Colonic mucosa (tissue), 4 donors: Measurements from ENCODE around the gene ERF. TPM values are rescaled to one million over a fixed set of nuclear protein-coding genes. Genes with fewer than 3 reads are reported as not detected.

Source experiments
- DNase-seq: peaks from one replicate; pipeline ENCODE4 v3.0.0-alpha.2; 2020
- H3K27ac ChIP-seq: fragments of 200-600 bp; one replicate; pipeline ENCODE4 v1.8.0; 2021
- H3K27me3 ChIP-seq: fragments of 200-600 bp; one replicate; pipeline ENCODE4 v1.8.0; 2021
- H3K36me3 ChIP-seq: fragments of 200-600 bp; one replicate; pipeline ENCODE4 v1.8.0; 2021
- H3K4me1 ChIP-seq: fragments of 200-600 bp; one replicate; pipeline ENCODE4 v1.8.0; 2021; ENCODE audit warnings: mild to moderate bottlenecking
- H3K4me3 ChIP-seq: fragments of 200-600 bp; one replicate; pipeline ENCODE4 v1.8.0; 2021
- H3K9ac ChIP-seq, 2 donors: one replicate each; pipeline ENCODE4 v1.7.0; 2013; ENCODE audit warnings: control low read depth in 2 of 2, low read depth in 2 of 2, low read length in 2 of 2
- H3K9me3 ChIP-seq: fragments of 200-600 bp; one replicate; pipeline ENCODE4 v1.8.0; 2021
- CTCF ChIP-seq: fragments of 200-600 bp; IDR thresholded peaks from one replicate; pipeline ENCODE4 v1.8.0; 2022; ENCODE audit warnings: antibody characterized with exemption, mild to moderate bottlenecking
- intact Hi-C: fragments of 100-400 bp; cut with DNase I; formaldehyde crosslinking; loops from one replicate; pipeline ENCODE4 v1.14.1; 2022
- total RNA-seq, 2 donors: library from RNA; stranded (reverse); fragmentation: NEBNext Ultra II Directional in 1 of 2; extraction: Animal tissue kit (Norgen Biotek cat#: 25700) in 1 of 2; gene quantifications; one replicate each; pipeline ENCODE4 v1.2.1, GENCODE V29; 2021
- donor health status: healthy.
- donor health status: DM: no; HTN: no; CAD: no.
- donor health status: DM: no; HTN: no; CAD: no.

The ERF gene
- total RNA-seq, 2 donors from 2014 or later: 46.7 to 57.3 TPM

DNA sequence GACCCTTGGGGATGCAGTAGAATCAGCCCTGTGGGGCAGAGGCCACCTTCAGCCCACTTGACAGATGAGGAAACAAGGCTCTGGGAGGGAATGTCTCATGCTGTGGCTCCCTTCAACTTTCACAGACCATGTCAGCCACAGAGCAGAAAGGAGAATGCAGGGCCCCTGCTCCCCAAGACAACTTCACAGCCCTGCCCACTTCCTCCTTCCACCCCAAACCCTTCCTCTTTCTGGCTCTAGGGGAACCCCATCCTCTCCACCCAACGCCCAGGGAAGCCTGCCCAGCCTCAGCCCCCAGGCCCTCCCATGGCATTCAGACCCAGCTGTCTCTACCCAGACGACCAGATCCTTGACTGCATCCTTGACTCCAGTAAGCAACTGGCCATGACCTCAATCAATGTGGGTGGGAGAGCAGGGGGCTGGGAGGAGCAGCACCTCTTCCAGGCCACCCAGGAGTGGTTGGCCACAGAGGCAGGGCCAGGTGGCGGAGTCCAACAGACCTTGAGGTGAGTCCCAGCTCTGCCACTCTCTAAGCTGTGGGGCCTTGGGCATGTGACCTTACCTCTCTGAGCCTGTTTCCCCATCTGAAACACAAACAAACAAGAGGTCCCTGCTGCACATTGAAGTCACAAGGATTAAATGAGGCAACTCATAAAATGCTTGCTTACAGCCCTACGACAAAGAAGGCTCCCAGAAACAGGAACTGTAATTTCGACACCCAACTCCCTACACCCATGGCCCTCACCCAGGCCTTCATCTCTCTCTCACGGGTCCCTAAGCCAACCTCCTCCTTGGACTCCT lies 53.2 kb downstream of the ERF start:
- H3K36me3 ChIP-seq: peaks cover 10% of the 10 kb centered on the region
- no peak overlapping the region for H3K4me3 ChIP-seq
- intact Hi-C loops: no loop called here
- DNase-seq: no peak
- peak overlapping the region; percentile 74 for H3K27ac ChIP-seq
- no peaks in the 10 kb centered on the region for H3K27me3 ChIP-seq
- H3K4me1 ChIP-seq: peaks cover 4% of the 10 kb centered on the region
- TF ChIP-seq CTCF: no peak
- peak overlapping the region in 1 of 2 donors; percentile 28 for H3K9ac ChIP-seq
- no peaks in the 10 kb centered on the region for H3K9me3 ChIP-seq

GRCh38 chr19:42200116-42200715 lies 54.7 kb downstream of the ERF start:
- intact Hi-C loops: no loop called here
- peaks cover 4% of the 10 kb centered on the region for H3K4me1 ChIP-seq
- no peak overlapping the region for H3K4me3 ChIP-seq
- DNase-seq: no peak
- no peaks in the 10 kb centered on the region for H3K27me3 ChIP-seq
- TF ChIP-seq CTCF: no peak
- peak overlapping the region; percentile 5 to 27 for H3K9ac ChIP-seq
- H3K36me3 ChIP-seq: peaks cover 10% of the 10 kb centered on the region
- peak overlapping the region; percentile 66 for H3K27ac ChIP-seq
- no peaks in the 10 kb centered on the region for H3K9me3 ChIP-seq

DNA sequence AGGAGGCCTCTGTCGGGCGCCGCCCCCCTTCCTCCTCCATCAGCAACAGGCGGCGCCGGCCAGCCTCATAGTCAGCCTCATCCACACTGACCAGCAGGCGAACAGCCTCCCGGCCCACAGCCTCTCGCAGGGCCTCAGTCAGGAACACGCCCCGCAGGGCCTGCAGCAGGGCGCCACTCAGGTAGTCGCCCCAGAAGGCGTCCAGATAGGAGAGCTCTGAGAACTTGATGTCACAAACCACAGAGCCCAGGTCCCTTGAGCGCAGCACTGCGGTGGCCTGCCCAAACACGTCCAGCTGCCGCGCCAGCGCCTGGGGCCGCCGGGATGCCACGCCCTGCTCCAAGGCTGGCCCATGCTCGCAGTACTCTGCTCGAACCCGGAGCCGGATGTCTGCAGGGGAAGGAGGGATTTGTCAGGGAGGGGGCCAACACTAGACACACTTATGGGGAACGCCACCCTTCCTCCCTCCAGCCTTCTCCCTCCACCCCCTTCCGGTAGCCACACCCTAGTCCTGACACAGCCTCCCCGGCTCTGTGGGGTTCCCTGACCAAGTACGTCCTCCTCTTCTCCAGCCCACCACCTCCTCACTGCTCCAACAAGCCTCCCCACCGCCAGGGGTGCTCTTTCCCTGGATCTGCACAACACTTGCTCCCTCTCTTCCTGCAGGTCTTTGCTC lies 55.4 kb downstream of the ERF start:
- no peaks in the 10 kb centered on the region for H3K27me3 ChIP-seq
- H3K4me1 ChIP-seq: peaks cover 4% of the 10 kb centered on the region
- H3K4me3 ChIP-seq: no peak overlapping the region
- peak overlapping the region in 1 of 2 donors; percentile 27 for H3K9ac ChIP-seq
- TF ChIP-seq CTCF: no peak
- H3K36me3 ChIP-seq: peaks cover 10% of the 10 kb centered on the region
- H3K27ac ChIP-seq: peak overlapping the region; percentile 66
- no peak for DNase-seq
- H3K9me3 ChIP-seq: no peaks in the 10 kb centered on the region
- intact Hi-C loops: no loop called here

DNA sequence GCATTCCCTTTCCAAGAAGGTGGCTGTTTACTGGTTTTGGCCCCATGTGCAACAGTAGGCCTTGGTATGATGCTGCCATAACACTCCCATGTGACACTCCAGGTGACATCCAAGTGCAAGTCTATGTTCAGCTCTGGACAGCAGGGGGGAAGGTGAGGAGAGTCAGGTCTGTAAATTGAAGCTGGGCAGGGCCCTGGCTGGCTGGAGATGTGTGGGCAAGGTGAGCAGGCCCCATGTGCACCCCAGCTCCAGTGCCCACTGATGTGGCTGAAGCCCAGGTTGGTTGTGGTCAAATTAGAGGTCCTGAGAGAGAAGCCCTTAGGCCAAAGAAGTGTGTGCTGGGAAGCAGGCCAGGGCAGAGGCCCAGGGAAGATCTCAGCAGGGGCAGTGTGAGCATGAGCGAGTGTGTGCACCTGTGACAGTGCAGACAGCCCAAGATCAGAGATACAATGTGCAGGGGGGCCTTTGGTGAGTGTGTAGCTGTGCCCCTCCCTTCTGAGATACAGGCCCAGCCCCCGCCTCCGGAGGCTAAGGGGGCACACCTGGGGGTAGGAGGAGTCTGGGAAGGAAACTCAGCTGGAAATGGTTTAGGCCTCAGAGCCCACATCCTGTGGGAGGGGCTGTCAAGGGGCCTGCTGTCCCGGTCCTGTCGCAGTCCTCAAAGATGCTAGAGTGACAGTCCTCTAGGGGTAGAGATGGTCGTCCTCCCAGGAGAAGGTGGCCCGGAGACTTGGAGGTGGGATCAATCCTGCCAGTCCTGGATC lies 56.1 kb downstream of the ERF start:
- DNase-seq: peak; percentile 47
- TF ChIP-seq CTCF: no peak
- Histone ChIP-seq H3K4me3 (no peak overlapping the region), H3K9ac (peak overlapping the region in 1 of 2 donors; percentile 4), H3K4me1 (peaks cover 4% of the 10 kb centered on the region), H3K9me3 (no peaks in the 10 kb centered on the region), H3K36me3 (peaks cover 9% of the 10 kb centered on the region), H3K27ac (peak overlapping the region; percentile 66), H3K27me3 (no peaks in the 10 kb centered on the region)
- intact Hi-C loops: no loop called here

Other genes starting within 250 kb of the ERF start
- gene GRIK5, start 184.9 kb downstream of the ERF start, total RNA-seq: 1 to 10 TPM in 1 of 2 donors, under 1 TPM in 1; 0.62 to 2.3 TPM
- 10 to 100 TPM; 14.7 to 15.9 TPM for gene ZNF574, start 179.0 kb downstream of the ERF start, total RNA-seq
- gene POU2F2, start 122.7 kb downstream of the ERF start, total RNA-seq: 1 to 10 TPM; 2.1 to 4.0 TPM
- 10 to 100 TPM; 27.0 to 33.8 TPM for gene DEDD2, start 37.5 kb downstream of the ERF start, total RNA-seq
- gene ZNF526, start 34.8 kb downstream of the ERF start, total RNA-seq: 10 to 100 TPM in 1 of 2 donors, 1 to 10 TPM in 1; 9.3 to 12.8 TPM
- gene GSK3A, start 12.5 kb downstream of the ERF start, total RNA-seq: 10 to 100 TPM; 47.8 to 51.8 TPM
- 10 to 100 TPM; 47.8 to 54.6 TPM for gene CIC, start 14.1 kb upstream of the ERF start, total RNA-seq
- gene PRR19, start 47.0 kb upstream of the ERF start, total RNA-seq: 1 to 10 TPM in 1 of 2 donors, under 1 TPM in 1; 0.32 to 1.0 TPM
- gene PAFAH1B3, start 47.5 kb upstream of the ERF start, total RNA-seq: 10 to 100 TPM; 42.5 to 53.0 TPM
- gene TMEM145, start 58.2 kb upstream of the ERF start, total RNA-seq: under 1 TPM; 0.24 to 0.94 TPM
- gene MEGF8, start 70.5 kb upstream of the ERF start, total RNA-seq: 10 to 100 TPM; 13.4 to 16.5 TPM
- gene CNFN, start 135.2 kb upstream of the ERF start, total RNA-seq: 1 to 10 TPM; 4.7 to 5.5 TPM
- 10 to 100 TPM in 1 of 2 donors, 1 to 10 TPM in 1; 9.6 to 16.0 TPM for gene LIPE, start 172.3 kb upstream of the ERF start, total RNA-seq
- gene CXCL17, start 187.8 kb upstream of the ERF start, total RNA-seq: not detected